Mucosa of stomach (tissue), 1 donor: ENCODE results near the gene SLC6A11.

ENCODE experiments used
- H3K27me3 ChIP-seq: one replicate; pipeline ENCODE4 v1.7.0; 2013; ENCODE audit warnings: mild to moderate bottlenecking, low read length; ENCODE audit not compliant: control insufficient read depth, insufficient read depth
- H3K36me3 ChIP-seq: one replicate; pipeline ENCODE4 v1.7.0; 2013; ENCODE audit warnings: low read length; ENCODE audit not compliant: control insufficient read depth, insufficient read depth
- H3K4me1 ChIP-seq: one replicate; pipeline ENCODE4 v1.7.0; 2013; ENCODE audit warnings: mild to moderate bottlenecking, low read length; ENCODE audit not compliant: control insufficient read depth, insufficient read depth
- H3K4me3 ChIP-seq: one replicate; pipeline ENCODE4 v1.7.0; 2013; ENCODE audit warnings: low read length
- H3K9ac ChIP-seq: one replicate; pipeline ENCODE4 v1.7.0; 2013; ENCODE audit warnings: mild to moderate bottlenecking, low read length, moderate library complexity
- H3K9me3 ChIP-seq: one replicate; pipeline ENCODE4 v1.7.0; 2013; ENCODE audit warnings: mild to moderate bottlenecking, low read length, moderate library complexity; ENCODE audit not compliant: control insufficient read depth
- donor health status: Pancreatic carcinoma.

Gene SLC6A11

DNA sequence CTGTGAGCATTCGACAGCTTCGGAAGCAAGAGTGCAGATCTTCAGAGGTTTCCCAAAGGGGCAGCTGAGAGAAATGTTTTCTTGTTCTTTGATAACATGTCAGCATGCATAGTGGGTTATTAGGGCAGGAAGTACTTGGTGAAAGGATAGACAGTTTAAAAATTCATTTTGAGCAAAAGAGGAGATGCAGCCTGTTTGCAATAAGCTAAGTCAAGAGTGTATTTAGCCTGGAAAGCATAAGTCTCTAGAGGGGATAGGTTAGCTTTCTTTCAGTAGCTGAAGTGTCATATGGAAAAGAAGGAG lies 7.4 kb downstream of the SLC6A11 start:
- Histone ChIP-seq H3K4me1 (no peaks in the 10 kb centered on the region), H3K4me3 (no peak overlapping the region), H3K27me3 (no peaks in the 10 kb centered on the region), H3K9me3 (no peaks in the 10 kb centered on the region), H3K36me3 (no peaks in the 10 kb centered on the region), H3K9ac (no peak overlapping the region)

DNA sequence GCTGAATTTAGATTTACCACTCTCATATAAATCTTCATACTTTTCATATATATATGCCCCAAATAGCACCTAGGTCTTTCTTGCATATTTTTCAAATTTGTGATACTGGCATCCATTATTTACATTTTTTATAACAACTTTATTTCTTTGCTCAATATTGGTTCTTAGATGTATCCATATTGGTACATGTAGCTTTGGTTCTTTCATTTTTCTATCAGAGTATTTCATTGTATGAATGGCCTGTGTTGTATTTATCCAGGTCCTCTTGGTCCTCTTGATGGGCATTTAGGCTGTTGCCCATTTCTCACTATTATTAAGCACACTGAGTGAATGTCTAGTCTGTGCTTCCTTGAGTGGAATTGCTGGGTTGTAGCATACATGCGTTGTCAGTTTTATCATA lies 8.4 kb downstream of the SLC6A11 start:
- Histone ChIP-seq H3K4me1 (no peaks in the 10 kb centered on the region), H3K36me3 (no peaks in the 10 kb centered on the region), H3K4me3 (no peak overlapping the region), H3K9ac (no peak overlapping the region), H3K9me3 (no peaks in the 10 kb centered on the region), H3K27me3 (no peaks in the 10 kb centered on the region)

DNA sequence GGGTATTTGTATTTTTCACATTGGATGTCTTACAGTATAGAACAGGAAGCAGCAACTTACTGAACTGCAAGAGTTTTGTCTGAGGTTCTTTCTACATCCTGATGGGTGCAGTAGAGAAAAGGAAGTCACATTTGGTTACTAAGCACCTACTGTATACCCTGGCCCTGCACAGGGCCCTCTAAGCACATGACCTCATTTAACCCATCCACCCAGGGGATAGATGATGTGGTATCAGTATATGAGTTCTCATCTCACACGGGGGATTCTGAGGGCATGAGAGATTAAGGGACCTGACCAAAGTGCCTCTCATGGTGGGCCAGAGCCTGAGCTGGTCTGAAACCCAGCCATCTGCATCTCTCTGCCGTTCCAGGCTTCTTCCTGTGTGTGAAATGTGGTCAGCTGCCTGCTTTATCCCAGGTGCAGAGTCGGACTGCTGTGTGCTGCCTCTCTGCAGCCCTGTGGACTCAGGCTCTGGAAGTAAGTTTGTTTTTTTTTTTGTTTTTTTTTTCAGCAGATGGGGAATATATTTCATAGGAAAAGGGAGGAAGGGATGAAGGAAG lies 17.9 kb downstream of the SLC6A11 start:
- Histone ChIP-seq H3K9me3 (no peaks in the 10 kb centered on the region), H3K4me3 (no peak overlapping the region), H3K36me3 (no peaks in the 10 kb centered on the region), H3K4me1 (no peaks in the 10 kb centered on the region), H3K27me3 (peaks cover 3% of the 10 kb centered on the region), H3K9ac (no peak overlapping the region)

DNA sequence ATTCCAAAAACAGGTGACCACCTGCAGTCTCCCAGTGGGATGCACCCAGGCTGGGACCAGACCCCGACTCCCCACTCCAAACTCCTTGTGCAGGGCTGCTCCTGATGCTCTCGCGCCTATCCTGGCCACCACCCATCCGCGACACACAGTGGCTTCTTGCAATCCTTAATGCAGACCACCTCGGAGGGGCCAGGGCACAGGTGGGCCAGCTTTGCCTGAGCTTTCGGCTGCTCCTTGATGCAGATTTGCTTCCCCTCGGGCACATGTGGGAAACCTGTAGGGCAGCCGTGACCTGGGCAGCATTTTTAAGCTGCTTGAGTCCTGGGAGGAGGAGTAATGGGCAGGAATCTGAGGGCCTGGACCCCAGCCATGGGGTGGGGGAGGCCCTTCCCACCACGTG lies 18.9 kb downstream of the SLC6A11 start:
- Histone ChIP-seq H3K9ac (no peak overlapping the region), H3K36me3 (no peaks in the 10 kb centered on the region), H3K4me3 (no peak overlapping the region), H3K27me3 (peaks cover 4% of the 10 kb centered on the region), H3K9me3 (no peaks in the 10 kb centered on the region), H3K4me1 (no peaks in the 10 kb centered on the region)

DNA sequence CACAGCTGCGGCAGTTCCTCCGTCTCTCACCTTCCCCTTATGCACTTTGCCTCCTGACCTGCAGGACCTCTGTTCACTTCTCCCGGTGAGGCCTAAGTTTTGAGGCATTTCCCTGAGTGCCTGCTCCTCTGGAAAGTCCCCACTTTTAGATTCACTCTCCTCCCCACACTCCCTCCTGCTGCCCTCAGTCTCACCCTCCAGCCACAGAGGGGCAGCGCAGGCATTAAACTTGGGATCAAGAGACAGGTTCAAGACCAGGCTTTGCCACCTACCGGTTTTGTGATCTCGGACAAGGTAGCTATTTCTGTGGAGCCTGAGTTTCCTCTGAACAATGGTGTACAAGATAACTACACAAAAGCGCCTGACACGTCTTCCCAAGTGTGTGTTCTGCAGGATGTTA lies 19.4 kb downstream of the SLC6A11 start:
- H3K4me3 ChIP-seq, result no peak overlapping the region
- no peaks in the 10 kb centered on the region for H3K9me3 ChIP-seq
- H3K4me1 ChIP-seq, result no peaks in the 10 kb centered on the region
- no peak overlapping the region for H3K9ac ChIP-seq
- no peaks in the 10 kb centered on the region for H3K36me3 ChIP-seq
- H3K27me3 ChIP-seq, result peaks cover 6% of the 10 kb centered on the region

DNA sequence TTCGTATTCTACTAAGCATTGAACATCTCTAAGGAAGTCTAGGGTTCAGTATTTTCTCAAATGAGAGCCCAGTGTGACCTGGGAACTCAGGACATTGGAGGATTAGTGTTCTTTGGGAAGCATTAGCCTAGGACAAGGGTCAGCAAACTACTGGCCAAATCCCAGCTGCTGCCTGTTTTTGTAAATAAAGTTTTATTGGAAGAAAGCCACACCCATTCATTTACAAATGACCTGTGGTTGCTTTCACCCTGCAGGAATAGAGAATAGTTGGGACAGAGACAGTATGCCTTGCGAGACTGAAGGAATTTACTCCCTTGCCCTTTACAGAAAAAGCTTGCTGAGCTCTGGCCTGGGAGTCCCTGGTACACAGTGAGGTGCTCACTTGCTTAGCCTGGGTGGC lies 20.6 kb downstream of the SLC6A11 start:
- Histone ChIP-seq H3K9me3 (no peaks in the 10 kb centered on the region), H3K27me3 (peaks cover 6% of the 10 kb centered on the region), H3K4me1 (no peaks in the 10 kb centered on the region), H3K36me3 (no peaks in the 10 kb centered on the region), H3K9ac (no peak overlapping the region), H3K4me3 (no peak overlapping the region)

DNA sequence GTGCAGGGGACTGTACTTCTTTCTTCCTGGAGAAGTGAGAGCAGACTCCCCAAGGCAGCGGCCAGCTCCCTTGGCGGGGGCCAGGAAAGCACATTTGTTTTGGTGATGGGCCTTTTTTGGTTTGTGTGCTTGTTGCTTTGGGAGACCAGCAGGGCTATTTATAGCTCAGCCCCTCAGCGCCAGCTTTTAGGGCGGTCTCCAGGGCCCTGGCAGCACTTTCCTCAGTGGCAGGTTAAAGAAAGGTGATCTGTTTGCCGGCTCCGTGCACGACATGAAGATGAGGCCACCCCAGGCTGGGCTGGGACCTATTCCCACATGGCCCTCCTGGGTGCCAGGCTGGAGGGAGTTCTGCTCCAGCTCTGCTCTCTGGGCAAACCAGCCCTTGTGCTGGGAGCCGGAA lies 21.8 kb downstream of the SLC6A11 start:
- H3K36me3 ChIP-seq, result no peaks in the 10 kb centered on the region
- H3K9me3 ChIP-seq, result no peaks in the 10 kb centered on the region
- peaks cover 6% of the 10 kb centered on the region for H3K27me3 ChIP-seq
- no peak overlapping the region for H3K4me3 ChIP-seq
- no peaks in the 10 kb centered on the region for H3K4me1 ChIP-seq
- no peak overlapping the region for H3K9ac ChIP-seq

DNA sequence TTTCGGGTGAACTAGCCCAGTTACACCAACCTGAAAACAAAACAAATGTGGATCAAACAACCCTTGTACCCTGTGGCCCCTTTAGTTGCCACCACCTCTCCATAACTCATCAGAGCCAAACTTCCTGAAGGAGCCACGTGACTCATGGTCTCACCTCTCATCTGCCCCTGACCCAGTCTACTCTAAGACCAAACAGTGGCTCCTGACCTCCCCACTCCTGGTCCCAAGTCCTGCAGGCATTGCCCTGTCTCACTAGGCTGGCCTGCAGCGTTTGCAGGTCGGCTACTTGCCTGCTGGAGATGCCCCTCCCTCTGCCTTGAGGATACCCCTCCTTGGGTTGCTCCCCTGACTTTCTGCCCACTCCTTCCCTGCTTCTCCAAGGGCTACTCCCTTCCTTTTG lies 23.1 kb downstream of the SLC6A11 start:
- H3K27me3 ChIP-seq, result peaks cover 3% of the 10 kb centered on the region
- H3K36me3 ChIP-seq, result no peaks in the 10 kb centered on the region
- no peaks in the 10 kb centered on the region for H3K9me3 ChIP-seq
- H3K4me3 ChIP-seq, result no peak overlapping the region
- H3K4me1 ChIP-seq, result no peaks in the 10 kb centered on the region
- no peak overlapping the region for H3K9ac ChIP-seq

DNA sequence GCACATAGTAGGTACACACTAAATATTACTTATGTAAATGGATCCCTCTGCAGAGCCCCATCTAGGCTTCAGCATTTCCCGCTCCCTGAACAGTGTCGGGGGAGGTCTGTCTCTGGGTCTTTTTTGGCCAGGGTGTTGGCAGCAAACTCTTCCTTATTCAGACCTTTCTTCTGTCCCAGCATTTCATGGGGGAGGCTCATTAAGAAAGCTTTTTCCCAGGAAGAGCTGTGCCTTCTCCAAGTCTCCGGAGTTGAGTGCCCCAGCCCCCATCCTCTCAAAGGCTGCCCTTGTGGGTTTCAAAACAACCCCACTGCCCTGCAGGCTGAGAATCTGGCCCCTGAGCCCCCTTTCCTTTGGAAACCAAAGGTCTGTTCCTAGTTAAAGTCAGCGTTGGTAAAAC lies 25.1 kb downstream of the SLC6A11 start:
- Histone ChIP-seq H3K9me3 (no peaks in the 10 kb centered on the region), H3K4me1 (no peaks in the 10 kb centered on the region), H3K4me3 (no peak overlapping the region), H3K36me3 (no peaks in the 10 kb centered on the region), H3K9ac (no peak overlapping the region), H3K27me3 (peaks cover 3% of the 10 kb centered on the region)

DNA sequence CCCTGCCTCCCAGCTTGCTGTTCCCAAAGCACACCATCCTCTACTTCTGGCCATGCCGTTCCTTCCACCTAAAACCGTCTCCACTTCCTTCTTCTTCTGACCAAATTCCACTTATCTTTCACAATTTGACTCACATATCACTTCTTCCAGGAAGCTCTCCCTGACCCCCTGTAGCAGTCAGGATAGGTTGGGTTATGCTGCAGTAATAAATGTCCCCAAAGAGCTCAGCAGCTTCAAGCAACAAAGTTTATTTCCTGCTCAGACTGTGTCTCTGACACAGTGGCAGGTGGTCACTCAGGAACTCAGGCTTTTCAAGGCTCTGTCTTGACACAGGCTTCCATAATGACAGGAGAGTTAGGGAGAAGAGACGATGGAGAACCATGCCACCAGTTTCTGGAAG lies 27.4 kb downstream of the SLC6A11 start:
- Histone ChIP-seq H3K4me3 (no peak overlapping the region), H3K36me3 (no peaks in the 10 kb centered on the region), H3K9ac (no peak overlapping the region), H3K27me3 (peaks cover 3% of the 10 kb centered on the region), H3K4me1 (no peaks in the 10 kb centered on the region), H3K9me3 (no peaks in the 10 kb centered on the region)

DNA sequence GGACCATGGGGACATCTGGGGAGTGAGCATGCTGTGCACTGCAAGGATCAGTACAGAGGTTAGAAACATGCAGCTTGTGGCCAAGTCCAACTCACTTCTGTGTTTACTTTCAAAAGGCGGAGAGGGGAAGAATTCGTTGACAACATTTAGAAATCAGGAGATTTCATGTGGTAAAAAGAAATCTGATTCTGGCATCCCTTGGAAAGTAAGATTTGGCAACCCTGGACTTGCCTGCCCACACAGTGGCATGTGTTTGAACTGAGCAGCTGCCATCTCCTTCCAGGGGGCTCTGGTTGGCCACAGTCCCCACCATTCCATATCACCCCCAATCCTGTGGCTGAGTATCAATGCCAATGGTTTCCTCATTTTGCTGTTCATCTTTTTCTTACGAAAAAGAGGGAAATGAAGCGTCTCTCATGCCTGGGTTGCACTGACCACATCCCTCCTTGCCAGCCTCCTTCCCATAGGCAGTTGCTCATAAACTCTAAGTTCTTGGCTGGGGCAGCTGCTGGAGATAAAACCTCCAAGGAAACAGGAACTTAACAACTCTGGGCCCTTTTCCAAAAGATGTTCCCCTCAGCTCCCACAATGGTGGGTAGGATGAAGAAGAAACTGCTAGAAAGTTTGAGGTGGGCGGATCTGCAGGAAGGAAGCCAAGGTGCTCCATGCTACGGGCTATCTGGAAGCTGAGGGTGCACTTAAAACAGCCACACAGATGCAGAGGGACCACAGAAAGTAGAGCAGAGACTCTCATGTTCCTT lies 29.2 kb downstream of the SLC6A11 start:
- Histone ChIP-seq H3K27me3 (no peaks in the 10 kb centered on the region), H3K9ac (no peak overlapping the region), H3K36me3 (no peaks in the 10 kb centered on the region), H3K4me3 (no peak overlapping the region), H3K9me3 (no peaks in the 10 kb centered on the region), H3K4me1 (no peaks in the 10 kb centered on the region)

DNA sequence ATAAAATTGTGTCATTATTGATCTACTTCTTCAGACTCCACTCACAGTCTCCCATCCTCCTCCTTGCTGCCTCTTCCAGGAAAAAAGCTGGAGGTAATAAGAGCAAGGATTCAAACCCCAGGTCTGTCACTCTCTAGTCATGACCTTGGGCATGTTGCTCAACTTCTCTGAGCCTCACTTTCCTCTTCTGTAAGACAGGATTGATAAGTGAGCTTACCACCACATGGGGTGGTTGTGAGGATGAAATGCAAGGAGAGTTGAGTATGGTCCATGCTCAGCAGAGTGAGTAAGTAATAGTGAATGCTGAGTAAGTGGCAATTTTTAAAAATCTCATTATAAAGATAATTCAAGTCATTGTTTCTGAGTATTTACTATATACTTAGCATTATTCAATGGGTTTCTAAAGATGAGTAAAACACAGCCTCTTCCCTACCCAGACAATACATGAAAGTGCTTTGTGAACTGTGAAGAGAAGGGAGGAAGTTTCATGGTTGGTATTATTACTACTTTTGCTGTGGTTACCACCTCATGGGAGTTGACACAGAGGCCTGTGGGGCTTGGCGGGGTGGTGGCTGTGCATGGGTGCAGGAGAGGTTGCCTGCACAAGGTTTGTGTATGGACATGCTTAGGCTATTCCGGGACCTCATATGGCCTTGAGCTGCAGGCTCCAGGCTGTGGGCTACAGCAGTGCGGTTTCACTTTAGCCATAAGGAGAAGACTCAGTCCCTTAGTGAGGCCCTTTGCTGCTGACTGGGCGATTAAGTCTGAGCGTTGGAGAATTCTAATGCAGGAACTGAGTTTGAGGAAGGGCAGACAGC lies 30.0 kb downstream of the SLC6A11 start:
- no peak overlapping the region for H3K4me3 ChIP-seq
- H3K4me1 ChIP-seq, result no peaks in the 10 kb centered on the region
- no peaks in the 10 kb centered on the region for H3K36me3 ChIP-seq
- no peak overlapping the region for H3K9ac ChIP-seq
- H3K9me3 ChIP-seq, result no peaks in the 10 kb centered on the region
- H3K27me3 ChIP-seq, result no peaks in the 10 kb centered on the region
